22Rv1 (cell line): Measurements from ENCODE around the gene AP5M1.
A peak's percentile ranks its signal among the peaks of the same experiment; 100 is the strongest.

ENCODE experiments used
- H3K27ac ChIP-seq: fragments of 450-650 bp; 2 replicates; pipeline ENCODE4 v1.5.1; 2017
- ZFX ChIP-seq: fragments of 450-650 bp; IDR thresholded peaks from 2 replicates; pipeline ENCODE4 v1.6.1; 2017; ENCODE audit warnings: antibody characterized with exemption, borderline replicate concordance
- TF ChIP-seq, protein P1 (sequence below): fragments of 450-650 bp; IDR thresholded peaks from 2 replicates; pipeline ENCODE4 v1.5.1; 2017; ENCODE audit warnings: mild to moderate bottlenecking

AP5M1 gene

DNA sequence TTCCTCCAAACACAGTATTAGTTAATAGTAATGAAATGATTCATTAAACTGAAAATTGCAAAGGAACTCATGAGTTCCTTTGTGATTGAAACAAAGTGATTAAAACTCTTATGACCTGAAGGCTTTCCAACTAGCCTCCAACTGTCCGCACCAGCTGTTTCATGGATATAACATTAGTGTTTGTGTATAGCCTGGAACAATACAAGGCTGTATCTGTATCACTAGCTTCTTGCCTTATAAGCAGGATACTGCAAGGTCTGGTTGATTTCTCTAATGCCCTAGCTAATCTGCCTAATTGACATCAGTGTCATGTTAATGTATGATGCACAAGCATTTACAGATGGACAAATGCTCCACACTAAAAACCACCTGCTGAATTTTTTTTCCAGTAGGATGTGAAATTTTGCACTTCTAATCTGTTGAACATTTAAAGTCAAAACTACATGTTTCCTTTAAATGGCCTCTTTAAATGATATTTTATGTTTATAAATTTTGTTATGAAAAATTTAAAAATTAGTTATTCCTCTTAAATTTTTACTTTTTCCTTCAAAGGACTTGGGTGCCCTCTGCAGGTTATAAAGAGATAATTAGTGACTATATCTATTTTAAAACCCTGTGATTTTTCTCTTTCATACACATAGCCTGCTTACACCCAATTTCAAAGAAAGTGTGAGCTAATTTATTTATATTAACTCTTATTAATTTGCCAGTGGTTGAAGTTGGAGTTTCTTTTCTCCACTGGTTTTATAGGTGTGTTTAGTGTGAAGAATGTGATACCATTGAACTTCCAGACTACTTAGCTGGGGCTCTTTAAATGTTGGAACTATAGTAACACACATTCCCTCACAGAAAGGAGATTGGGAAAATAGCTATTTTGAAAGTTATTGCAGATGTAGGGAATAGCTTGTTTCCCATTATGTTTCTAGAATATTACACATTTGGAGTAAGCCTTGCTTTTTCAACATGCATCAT, 25.4 kb downstream of the AP5M1 start:
- TF ChIP-seq, protein P1, sequence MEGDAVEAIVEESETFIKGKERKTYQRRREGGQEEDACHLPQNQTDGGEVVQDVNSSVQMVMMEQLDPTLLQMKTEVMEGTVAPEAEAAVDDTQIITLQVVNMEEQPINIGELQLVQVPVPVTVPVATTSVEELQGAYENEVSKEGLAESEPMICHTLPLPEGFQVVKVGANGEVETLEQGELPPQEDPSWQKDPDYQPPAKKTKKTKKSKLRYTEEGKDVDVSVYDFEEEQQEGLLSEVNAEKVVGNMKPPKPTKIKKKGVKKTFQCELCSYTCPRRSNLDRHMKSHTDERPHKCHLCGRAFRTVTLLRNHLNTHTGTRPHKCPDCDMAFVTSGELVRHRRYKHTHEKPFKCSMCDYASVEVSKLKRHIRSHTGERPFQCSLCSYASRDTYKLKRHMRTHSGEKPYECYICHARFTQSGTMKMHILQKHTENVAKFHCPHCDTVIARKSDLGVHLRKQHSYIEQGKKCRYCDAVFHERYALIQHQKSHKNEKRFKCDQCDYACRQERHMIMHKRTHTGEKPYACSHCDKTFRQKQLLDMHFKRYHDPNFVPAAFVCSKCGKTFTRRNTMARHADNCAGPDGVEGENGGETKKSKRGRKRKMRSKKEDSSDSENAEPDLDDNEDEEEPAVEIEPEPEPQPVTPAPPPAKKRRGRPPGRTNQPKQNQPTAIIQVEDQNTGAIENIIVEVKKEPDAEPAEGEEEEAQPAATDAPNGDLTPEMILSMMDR, result peak; percentile 62
- TF ChIP-seq ZFX, result no peak
- H3K27ac ChIP-seq, result no peak overlapping the region

DNA sequence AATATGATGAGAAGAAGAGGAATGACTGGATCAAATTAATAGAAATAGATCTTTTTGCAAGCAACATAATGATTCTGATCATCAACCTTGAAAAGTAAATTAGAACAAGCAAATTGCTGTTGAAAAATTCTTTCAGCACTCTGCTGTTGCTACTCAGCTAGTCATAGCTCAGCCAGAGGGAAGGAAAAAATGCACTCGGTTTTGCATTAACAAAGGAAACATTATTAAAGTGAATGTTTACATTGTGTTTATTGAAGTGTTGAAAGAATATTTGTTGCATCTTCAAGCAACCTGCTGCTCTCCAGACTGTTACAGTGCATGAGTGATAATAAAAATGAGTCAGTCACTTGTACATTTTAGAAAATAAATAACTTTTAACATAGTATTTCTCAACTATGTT, 26.5 kb downstream of the AP5M1 start:
- TF ChIP-seq, protein P1, result no peak
- no peak for TF ChIP-seq ZFX
- no peak overlapping the region for H3K27ac ChIP-seq

DNA sequence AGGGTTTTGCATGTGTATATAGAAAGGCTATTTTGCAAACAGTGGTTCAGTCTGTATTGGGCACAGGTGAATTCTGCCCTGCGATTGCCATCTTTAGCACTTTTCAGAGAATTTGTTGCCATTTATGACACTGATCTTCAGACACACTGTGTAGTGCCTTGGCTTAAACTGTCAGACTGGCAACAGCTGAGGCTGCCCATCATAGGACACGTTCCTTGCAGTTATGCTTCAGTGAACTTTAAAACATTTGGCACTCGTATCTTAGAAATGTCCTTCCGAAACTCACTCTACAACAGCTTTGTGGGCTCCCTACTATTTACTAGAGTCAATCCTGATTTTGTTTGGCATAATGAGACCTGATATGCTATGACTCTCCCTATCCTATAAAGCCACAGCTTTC, 29.1 kb downstream of the AP5M1 start:
- TF ChIP-seq, protein P1, result no peak
- no peak for TF ChIP-seq ZFX
- H3K27ac ChIP-seq, result no peak overlapping the region

DNA sequence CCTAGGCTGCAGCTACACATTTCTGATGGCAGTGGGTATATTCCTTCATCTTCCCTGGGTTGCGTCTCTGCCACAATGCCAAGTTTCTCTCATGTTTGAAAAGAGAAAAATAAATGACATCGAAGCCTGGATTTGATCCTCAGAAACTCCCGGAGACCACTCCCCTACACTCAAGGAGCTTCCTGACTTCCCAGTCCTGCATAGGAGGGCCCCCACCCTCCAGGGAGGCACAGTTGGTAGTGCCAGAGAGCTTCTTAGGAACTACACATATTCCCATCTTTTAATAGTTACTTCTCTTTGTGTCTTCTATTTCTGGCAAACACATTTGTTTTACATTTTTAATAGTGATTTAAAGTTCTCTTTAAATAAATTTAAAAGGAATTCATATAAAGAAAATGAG, 30.7 kb downstream of the AP5M1 start:
- H3K27ac ChIP-seq, result no peak overlapping the region
- TF ChIP-seq ZFX, result no peak
- TF ChIP-seq, protein P1, result no peak

DNA sequence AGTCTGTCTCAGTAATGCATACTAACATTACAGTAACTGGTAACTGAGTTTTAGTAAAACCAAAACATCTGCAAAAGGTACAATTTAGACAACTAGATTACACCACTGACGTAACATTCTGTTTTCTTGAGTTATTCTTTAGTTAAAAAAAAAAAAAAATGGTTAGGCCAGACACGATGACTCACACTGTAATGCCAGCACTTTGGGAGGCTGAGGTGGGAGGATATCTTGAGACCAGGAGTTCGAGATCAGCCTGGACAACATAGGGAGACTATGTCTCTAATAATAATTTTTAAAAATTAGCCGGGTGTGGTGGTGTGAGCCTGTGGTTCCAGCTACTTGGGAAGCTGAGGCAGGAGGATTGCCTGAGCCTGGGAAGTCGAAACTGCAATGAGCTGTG, 34.1 kb downstream of the AP5M1 start:
- H3K27ac ChIP-seq, result no peak overlapping the region
- TF ChIP-seq, protein P1, result no peak
- no peak for TF ChIP-seq ZFX

DNA sequence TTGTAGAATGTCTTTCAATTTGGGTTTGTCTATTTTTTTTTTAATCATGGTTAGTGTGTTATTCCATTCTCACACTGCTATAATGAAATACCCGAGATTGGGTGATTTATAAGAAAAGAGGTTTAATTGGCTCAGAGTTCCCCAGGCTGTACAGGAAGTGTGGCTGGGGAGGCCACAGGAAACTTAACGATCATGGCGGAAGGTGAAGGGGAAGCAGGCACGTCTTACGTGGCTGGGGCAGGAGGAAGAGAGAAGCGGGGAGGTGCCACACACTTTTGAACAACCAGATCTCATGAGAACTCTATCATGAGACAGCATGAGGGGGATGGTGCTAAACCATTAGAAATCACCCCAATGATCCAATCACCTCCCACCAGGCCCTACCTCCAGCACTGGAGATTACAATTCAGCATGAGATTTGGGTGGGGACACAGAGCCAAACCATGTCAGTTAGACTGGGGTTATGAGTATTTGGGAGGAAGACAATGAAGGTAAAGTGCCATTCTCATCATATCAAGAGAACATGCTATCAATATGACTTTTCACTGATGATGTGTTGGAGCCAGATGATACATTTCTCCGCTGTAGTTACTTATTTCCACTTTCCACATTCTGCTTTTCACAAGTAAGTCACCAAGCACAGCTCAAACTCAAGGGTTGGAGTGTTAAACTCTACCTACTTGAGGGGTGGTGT, 45.8 kb downstream of the AP5M1 start:
- H3K27ac ChIP-seq, result no peak overlapping the region
- TF ChIP-seq ZFX, result no peak
- TF ChIP-seq, protein P1, result no peak
